ENCODE results near the gene C11orf68. TPM values are rescaled to one million over a fixed set of nuclear protein-coding genes. Genes with fewer than 3 reads are reported as not detected.

C11orf68 gene
- total RNA-seq, 2 experiments from 2014 or later, result 10.7 to 28.1 TPM

GRCh38 chr11:65917434-65918210, 1.2 kb downstream of the C11orf68 start:
- no peak for TF ChIP-seq CTCF (conservative IDR thresholded peaks at IDR 0.05; ENCODE audit: low read length)
- TF ChIP-seq EZH2phosphoT487 (IDR thresholded peaks at IDR 0.05; ENCODE audit: borderline replicate concordance, low read depth, low read length), result no peak
- DNase-seq (ENCODE audit: low spot score), result no peak
- peaks cover 3% of the 10 kb centered on the region; the same call in 1 of the 2 replicates for H3K36me3 ChIP-seq (ENCODE audit: insufficient read depth, low read length)
- H3K79me2 ChIP-seq (ENCODE audit: insufficient read depth, low read depth, low read length), result peaks cover 11% of the 10 kb centered on the region; the same call in 1 of the 2 replicates
- H3K27ac ChIP-seq (ENCODE audit: low read depth, low read length, poor library complexity, severe bottlenecking), result no peak overlapping the region
- no peak overlapping the region for H2AFZ ChIP-seq (ENCODE audit: low read length)
- no peaks in the 10 kb centered on the region for H3K9me2 ChIP-seq (ENCODE audit: insufficient read depth, low read length)
- ChIA-PET POLR2A (interaction anchor here (0.6 kb wide), 1 partner anchor 69 kb away, joined by 3 read pairs; no protein-coding TSS in a partner anchor), CTCF (ENCODE audit: unreplicated experiment) (no interaction called here)
- BruUV-seq (replicated peaks), result no TSS peak
- H3K4me3 ChIP-seq (ENCODE audit: low read depth, low read length, poor library complexity, severe bottlenecking), result peak overlapping the region; percentile 85
- H3K4me2 ChIP-seq (ENCODE audit: low read length), result peak overlapping the region; percentile 81
- intact Hi-C loops (cut with micrococcal nuclease; ENCODE audit: unreplicated experiment), result loop anchor here (2.0 kb wide), 3 partner anchors 17 to 59 kb away; partner anchors contain the start of genes CCDC85B, CFL1 and FOSL1
- H3K9me3 ChIP-seq (ENCODE audit: low read length), result no peaks in the 10 kb centered on the region
- no peaks in the 10 kb centered on the region for H4K20me1 ChIP-seq (ENCODE audit: insufficient read depth, low read length)
- peaks cover 22% of the 10 kb centered on the region for H3K4me1 ChIP-seq (ENCODE audit: insufficient read depth, low read length, poor library complexity, severe bottlenecking)

GRCh38 chr11:65917077-65917433, 1.8 kb downstream of the C11orf68 start:
- Histone ChIP-seq H3K4me2 (ENCODE audit: low read length) (no peak overlapping the region), H3K9me2 (ENCODE audit: insufficient read depth, low read length) (no peaks in the 10 kb centered on the region), H3K4me1 (ENCODE audit: insufficient read depth, low read length, poor library complexity, severe bottlenecking) (peaks cover 22% of the 10 kb centered on the region), H3K36me3 (ENCODE audit: insufficient read depth, low read length) (no peaks in the 10 kb centered on the region), H3K27ac (ENCODE audit: low read depth, low read length, poor library complexity, severe bottlenecking) (no peak overlapping the region), H3K9me3 (ENCODE audit: low read length) (no peaks in the 10 kb centered on the region), H4K20me1 (ENCODE audit: insufficient read depth, low read length) (no peaks in the 10 kb centered on the region), H3K79me2 (ENCODE audit: insufficient read depth, low read depth, low read length) (peaks cover 11% of the 10 kb centered on the region; the same call in 1 of the 2 replicates), H3K4me3 (ENCODE audit: low read depth, low read length, poor library complexity, severe bottlenecking) (no peak overlapping the region), H2AFZ (ENCODE audit: low read length) (no peak overlapping the region)
- ChIA-PET CTCF (ENCODE audit: unreplicated experiment) (no interaction called here), POLR2A (no interaction called here)
- TF ChIP-seq EZH2phosphoT487 (IDR thresholded peaks at IDR 0.05; ENCODE audit: borderline replicate concordance, low read depth, low read length), result no peak
- TF ChIP-seq CTCF (conservative IDR thresholded peaks at IDR 0.05; ENCODE audit: low read length), result no peak
- intact Hi-C loops (cut with micrococcal nuclease; ENCODE audit: unreplicated experiment), result no loop called here
- no peak for DNase-seq (ENCODE audit: low spot score)
- BruUV-seq (replicated peaks), result no TSS peak

GRCh38 chr11:65916391-65916790, 2.5 kb downstream of the C11orf68 start:
- Histone ChIP-seq H3K79me2 (ENCODE audit: insufficient read depth, low read depth, low read length) (peaks cover 11% of the 10 kb centered on the region; the same call in 1 of the 2 replicates), H3K9me2 (ENCODE audit: insufficient read depth, low read length) (no peaks in the 10 kb centered on the region), H4K20me1 (ENCODE audit: insufficient read depth, low read length) (no peaks in the 10 kb centered on the region), H3K36me3 (ENCODE audit: insufficient read depth, low read length) (no peaks in the 10 kb centered on the region), H3K4me1 (ENCODE audit: insufficient read depth, low read length, poor library complexity, severe bottlenecking) (peaks cover 22% of the 10 kb centered on the region), H3K9me3 (ENCODE audit: low read length) (no peaks in the 10 kb centered on the region), H3K4me2 (ENCODE audit: low read length) (no peak overlapping the region), H3K4me3 (ENCODE audit: low read depth, low read length, poor library complexity, severe bottlenecking) (no peak overlapping the region), H3K27ac (ENCODE audit: low read depth, low read length, poor library complexity, severe bottlenecking) (no peak overlapping the region), H2AFZ (ENCODE audit: low read length) (no peak overlapping the region)
- no TSS peak for BruUV-seq (replicated peaks)
- TF ChIP-seq EZH2phosphoT487 (IDR thresholded peaks at IDR 0.05; ENCODE audit: borderline replicate concordance, low read depth, low read length) (no peak), CTCF (conservative IDR thresholded peaks at IDR 0.05; ENCODE audit: low read length) (no peak)
- intact Hi-C loops (cut with micrococcal nuclease; ENCODE audit: unreplicated experiment), result no loop called here
- ChIA-PET POLR2A (no interaction called here), CTCF (ENCODE audit: unreplicated experiment) (no interaction called here)
- no peak for DNase-seq (ENCODE audit: low spot score)
